Testis (tissue), 3 donors: ENCODE measurements around the gene MAN2C1. TPM values are rescaled to one million over a fixed set of nuclear protein-coding genes. Genes with fewer than 3 reads are reported as not detected.
"Not testable (repeated sequence)": the region's sequence is repeated elsewhere in the genome, so short reads cannot be mapped to it uniquely, and the experiment has no call there.

Experiments
- DNase-seq: peaks from one replicate; pipeline ENCODE4 v3.0.0-alpha.2; 2019
- H3K27ac ChIP-seq, 2 donors: fragments of 200-600 bp; sonication (generic); one replicate each; pipeline ENCODE4 v1.5.1; 2019
- H3K27me3 ChIP-seq: fragments of 200-600 bp; sonication (generic); one replicate; pipeline ENCODE4 v1.5.1; 2019
- H3K36me3 ChIP-seq: fragments of 200-600 bp; sonication (generic); one replicate; pipeline ENCODE4 v1.5.1; 2017; ENCODE audit warnings: low read depth; ENCODE audit errors: missing control alignments
- H3K4me1 ChIP-seq: fragments of 200-600 bp; sonication (generic); one replicate; pipeline ENCODE4 v1.5.1; 2019
- H3K4me3 ChIP-seq, 2 donors: fragments of 200-600 bp; sonication (generic); one replicate each; pipeline ENCODE4 v1.5.1; 2017 to 2019
- H3K9me3 ChIP-seq: fragments of 200-600 bp; sonication (generic); one replicate; pipeline ENCODE4 v1.5.1; 2017
- POLR2A ChIP-seq: fragments of 450-650 bp; IDR thresholded peaks from one replicate; pipeline ENCODE4 v1.6.1; 2017; ENCODE audit warnings: antibody characterized with exemption, mild to moderate bottlenecking, moderate library complexity
- WGBS, 2 donors: methylation state at CpG; one replicate each; pipeline ENCODE4 v1.1.5; 2018; 5-methylcytosine and 5-hydroxymethylcytosine counted together
- intact Hi-C: fragments of 100-400 bp; cut with DNase I; formaldehyde crosslinking; loops from one replicate; pipeline ENCODE4 v1.15.1; 2023; ENCODE audit warnings: low total_unique reads
- polyA plus RNA-seq: library from polyadenylated mRNA; stranded (reverse); fragments of 350-450 nt; fragmentation: Illumina TruSeq; extraction: RNeasy Lipid Tissue Mini Kit (QIAGEN cat#74804); gene quantifications from one replicate; pipeline ENCODE4 v1.2.3, GENCODE V29; 2014; ENCODE audit warnings: low read depth, low replicate concordance; ENCODE audit not compliant: insufficient read depth
- total RNA-seq, 2 donors: library from RNA; depleted of rRNA; stranded (reverse); fragments of >200 nt; gene quantifications; one replicate each; pipeline ENCODE4 v1.2.3, GENCODE V29; 2016
- TF ChIP-seq, protein P1 (sequence below), 3 experiments: fragments of 450-650 bp in 2 of 3; fragments of 200-600 bp in 1 of 3; sonication (generic) in 1 of 3; IDR thresholded peaks; one replicate each; pipeline ENCODE4 v1.5.1; 2016 to 2019; ENCODE audit warnings: antibody characterized with exemption in 3 of 3, mild to moderate bottlenecking in 2 of 3, moderate library complexity in 1 of 3

The MAN2C1 gene
- total and polyA plus RNA-seq, 3 donors from 2014 or later, result 171 to 343 (median 256) TPM

- peak overlapping the region in 1 of 2 donors; percentile 50 for H3K27ac ChIP-seq
- intact Hi-C loops, result no loop called here
Measured at GRCh38 chr15:75347222-75348033, 21.0 kb downstream of the MAN2C1 start.

DNA sequence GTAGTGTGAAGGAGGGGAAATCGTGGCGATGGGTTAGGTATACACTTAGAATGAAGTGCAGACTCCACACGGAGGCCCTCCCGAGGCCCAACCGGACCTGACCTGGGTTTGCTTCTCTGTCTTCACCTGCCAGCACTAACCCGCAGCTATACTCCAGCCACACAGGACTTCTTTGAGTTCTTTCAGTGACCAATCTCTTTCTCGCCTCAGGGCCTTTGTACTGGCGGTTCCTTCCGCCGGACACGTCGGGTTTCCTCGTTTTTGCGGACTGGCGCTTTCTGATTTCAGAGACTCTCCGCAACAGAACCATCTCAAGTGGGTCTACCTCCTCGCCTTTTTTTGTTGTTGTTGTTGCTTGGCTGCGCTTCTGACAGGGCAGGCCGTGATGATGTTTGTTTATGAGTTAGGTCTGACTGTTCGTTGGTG, 21.6 kb downstream of the MAN2C1 start, which contains the start of gene NEIL1:
Gene NEIL1, plus strand, starts transcription at position 244 of the 426 bp plus-strand sequence. CDS start 1,867 bp downstream, outside the sequence.
- 28 to 40% methylated on average over 19 to 20 of the region's 20 CpGs for WGBS, 2 donors
- H3K4me1 ChIP-seq, result peaks cover 4% of the 10 kb centered on the region
- H3K9me3 ChIP-seq, result no peaks in the 10 kb centered on the region
- H3K36me3 ChIP-seq, result no peaks in the 10 kb centered on the region
- no peak for DNase-seq
- H3K27me3 ChIP-seq, result no peaks in the 10 kb centered on the region
- intact Hi-C loops, result no loop called here
- H3K4me3 ChIP-seq, result peak within 1 kb of the TSS; percentile 69 to 77
- TF ChIP-seq, protein P1, sequence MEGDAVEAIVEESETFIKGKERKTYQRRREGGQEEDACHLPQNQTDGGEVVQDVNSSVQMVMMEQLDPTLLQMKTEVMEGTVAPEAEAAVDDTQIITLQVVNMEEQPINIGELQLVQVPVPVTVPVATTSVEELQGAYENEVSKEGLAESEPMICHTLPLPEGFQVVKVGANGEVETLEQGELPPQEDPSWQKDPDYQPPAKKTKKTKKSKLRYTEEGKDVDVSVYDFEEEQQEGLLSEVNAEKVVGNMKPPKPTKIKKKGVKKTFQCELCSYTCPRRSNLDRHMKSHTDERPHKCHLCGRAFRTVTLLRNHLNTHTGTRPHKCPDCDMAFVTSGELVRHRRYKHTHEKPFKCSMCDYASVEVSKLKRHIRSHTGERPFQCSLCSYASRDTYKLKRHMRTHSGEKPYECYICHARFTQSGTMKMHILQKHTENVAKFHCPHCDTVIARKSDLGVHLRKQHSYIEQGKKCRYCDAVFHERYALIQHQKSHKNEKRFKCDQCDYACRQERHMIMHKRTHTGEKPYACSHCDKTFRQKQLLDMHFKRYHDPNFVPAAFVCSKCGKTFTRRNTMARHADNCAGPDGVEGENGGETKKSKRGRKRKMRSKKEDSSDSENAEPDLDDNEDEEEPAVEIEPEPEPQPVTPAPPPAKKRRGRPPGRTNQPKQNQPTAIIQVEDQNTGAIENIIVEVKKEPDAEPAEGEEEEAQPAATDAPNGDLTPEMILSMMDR (IDR thresholded peaks at IDR 0.05), result no peak
- TF ChIP-seq POLR2A, result no peak
- peak within 1 kb of the TSS in 1 of 2 donors; percentile 50 for H3K27ac ChIP-seq

More at GRCh38 chr15:75347222-75348033, 21.0 kb downstream of the MAN2C1 start:
- TF ChIP-seq, protein P1 (IDR thresholded peaks at IDR 0.05), result no peak
- no peak for TF ChIP-seq POLR2A
- DNase-seq, result peak; percentile 53
- H3K36me3 ChIP-seq, result no peaks in the 10 kb centered on the region
- H3K4me1 ChIP-seq, result peaks cover 4% of the 10 kb centered on the region
- 0% methylated on average over 4 to 60 of the region's 65 CpGs for WGBS, 2 donors
- peak overlapping the region; percentile 69 to 77 for H3K4me3 ChIP-seq
- H3K9me3 ChIP-seq, result no peaks in the 10 kb centered on the region
- no peaks in the 10 kb centered on the region for H3K27me3 ChIP-seq

GRCh38 chr15:75343953-75344352, 24.5 kb downstream of the MAN2C1 start:
- H3K27me3 ChIP-seq, H3K4me1 ChIP-seq, H3K9me3 ChIP-seq, H3K27ac ChIP-seq, H3K4me3 ChIP-seq, intact Hi-C loops, DNase-seq, H3K36me3 ChIP-seq: not testable (repeated sequence)
- 48 to 59% methylated on average over 8 of the region's 8 CpGs for WGBS, 2 donors

DNA sequence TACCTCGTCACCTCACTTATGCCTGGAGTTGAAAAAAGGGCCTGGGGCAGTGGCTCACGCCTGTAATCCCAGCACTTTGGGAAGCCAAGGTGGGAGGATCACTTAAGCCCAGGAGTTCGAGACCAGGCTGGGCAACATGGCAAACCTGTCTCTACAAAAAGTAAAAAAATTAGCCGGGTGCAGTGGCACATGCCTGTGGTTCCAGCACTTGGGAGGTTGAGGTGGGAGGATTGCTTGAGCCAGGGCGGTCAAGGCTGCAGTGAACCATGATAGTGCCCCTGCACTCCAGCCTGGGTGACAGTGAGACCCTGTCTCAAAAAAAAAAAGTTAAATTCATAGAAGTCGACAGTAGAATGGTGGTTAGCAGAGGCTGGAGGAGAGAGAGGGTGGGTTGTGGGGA, 26.2 kb downstream of the MAN2C1 start:
- Histone ChIP-seq H3K4me3 (no peak overlapping the region), H3K9me3 (no peaks in the 10 kb centered on the region), H3K4me1 (peaks cover under 1% of the 10 kb centered on the region), H3K27ac (no peak overlapping the region), H3K27me3 (no peaks in the 10 kb centered on the region), H3K36me3 (no peaks in the 10 kb centered on the region)
- TF ChIP-seq, protein P1 (IDR thresholded peaks at IDR 0.05), result no peak
- TF ChIP-seq POLR2A, result no peak
- intact Hi-C loops, result no loop called here
- DNase-seq, result no peak
- WGBS, 2 donors, result 85 to 89% methylated on average over 6 of the region's 6 CpGs

DNA sequence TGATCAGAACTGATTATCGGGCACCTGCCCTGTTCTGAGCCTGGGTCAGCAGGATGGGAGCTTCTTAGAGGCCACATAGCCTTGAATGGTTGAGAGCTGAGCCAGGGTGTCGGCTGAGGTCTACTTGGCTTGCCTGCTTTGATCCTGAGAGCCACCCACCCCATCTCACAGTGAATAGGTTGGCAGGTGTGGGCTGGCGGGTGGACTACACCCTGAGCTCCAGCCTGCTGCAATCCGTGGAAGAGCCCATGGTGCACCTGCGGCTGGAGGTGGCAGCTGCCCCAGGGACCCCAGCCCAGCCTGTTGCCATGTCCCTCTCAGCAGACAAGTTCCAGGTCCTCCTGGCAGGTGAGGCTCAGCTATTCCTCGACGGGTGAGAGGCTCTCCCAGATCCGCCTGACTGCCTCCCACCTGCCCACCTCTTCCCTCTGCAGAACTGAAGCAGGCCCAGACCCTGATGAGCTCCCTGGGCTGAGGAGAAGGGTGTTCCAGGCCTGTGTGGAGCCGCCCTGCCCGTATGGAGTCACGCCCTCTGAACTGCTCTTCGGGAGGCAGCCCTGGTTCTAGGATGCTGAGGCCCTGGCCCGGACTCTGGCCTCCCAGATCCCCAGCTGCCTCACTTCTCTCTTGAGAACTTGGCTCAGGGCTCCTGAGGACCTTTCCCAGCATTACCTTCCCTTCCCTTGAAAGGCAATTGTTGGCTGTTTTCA, 28.7 kb downstream of the MAN2C1 start:
- Histone ChIP-seq H3K27ac (no peak overlapping the region), H3K4me3 (no peak overlapping the region), H3K27me3 (no peaks in the 10 kb centered on the region), H3K4me1 (peaks cover 8% of the 10 kb centered on the region), H3K9me3 (no peaks in the 10 kb centered on the region), H3K36me3 (no peaks in the 10 kb centered on the region)
- intact Hi-C loops, result no loop called here
- TF ChIP-seq, protein P1 (IDR thresholded peaks at IDR 0.05), result no peak
- TF ChIP-seq POLR2A, result no peak
- DNase-seq, result no peak
- WGBS, 2 donors, result 91% methylated on average over 13 of the region's 13 CpGs; no CpG with 5 or more reads in 1 of the 2 donors
